GM12878 (cell line): Measurements from ENCODE around the gene ST6GALNAC3. TPM values are rescaled to one million over a fixed set of nuclear protein-coding genes. Genes with fewer than 3 reads are reported as not detected.

Source experiments
- ATAC-seq: fragments of 200-7000 bp; cut with Tn5 transposase; 3 replicates; pipeline ENCODE4 v1.9.1; 2020; ENCODE audit warnings: mild to moderate bottlenecking, moderate library complexity
- BruUV-seq: library from RNA; stranded (reverse); fragments of 400-500 nt; replicated peaks from 2 replicates; lab custom pipeline; 2021; lab: Mats Ljungman, UMichigan
- CTCF ChIA-PET: fragments of 300-600 bp; sonication (Branson Sonifier 250); formaldehyde crosslinking; extraction: SDS; loops from one replicate; lab custom pipeline; 2021; ENCODE audit warnings: inconsistent platforms; lab: Yijun Ruan, JAX
- POLR2A ChIA-PET: fragments of 350-600 bp; formaldehyde crosslinking; extraction: SDS; loops from one replicate; lab custom pipeline; 2021; ENCODE audit warnings: inconsistent platforms; lab: Charles Lee
- RAD21 ChIA-PET: fragments of 300-600 bp; sonication (Branson Sonifier 250); formaldehyde crosslinking; loops from one replicate; lab custom pipeline; 2023; ENCODE audit warnings: antibody characterized with exemption; ENCODE audit not compliant: unreplicated experiment; lab: Charles Lee
- SMC1A ChIA-PET: fragments of 300-600 bp; sonication (Branson Sonifier 250); formaldehyde crosslinking; loops from one replicate; lab custom pipeline; 2023; ENCODE audit not compliant: unreplicated experiment, uncharacterized antibody; lab: Charles Lee
- DNase-seq: peaks from one replicate; pipeline ENCODE4 v3.0.0-alpha.2; 2011; ENCODE audit warnings: low read depth, low spot score
- FAIRE-seq: peaks from 3 replicates; lab custom pipeline; 2011; peaks lifted over from hg19 to GRCh38; lab: Jason Lieb, UNC
- H2AFZ ChIP-seq: 2 replicates; pipeline ENCODE4 v1.6.0; 2011; ENCODE audit warnings: low read depth, low read length, control low read depth; ENCODE audit not compliant: control insufficient read depth
- H3K27ac ChIP-seq: 2 replicates; pipeline ENCODE4 v1.5.1; 2011; ENCODE audit warnings: control low read depth; ENCODE audit not compliant: control insufficient read depth, insufficient read depth
- H3K27me3 ChIP-seq, 2 experiments: replicated peaks in 1 of 2; 2 replicates each; pipeline versions ENCODE4 v1.6.0 to v1.6.1; 2011; ENCODE audit warnings: low read length in 1 of 2; ENCODE audit not compliant: control insufficient read depth in 2 of 2, insufficient read depth in 2 of 2
- H3K36me3 ChIP-seq, 2 experiments: 2 replicates each; pipeline ENCODE4 v1.5.1; 2011; ENCODE audit warnings: low read length in 1 of 2; ENCODE audit not compliant: control insufficient read depth in 2 of 2, insufficient read depth in 2 of 2
- H3K4me1 ChIP-seq: 2 replicates; pipeline ENCODE4 v1.6.1; 2011; ENCODE audit warnings: mild to moderate bottlenecking, low read length, moderate library complexity, mixed read lengths; ENCODE audit not compliant: control insufficient read depth, insufficient read depth
- H3K4me2 ChIP-seq: 2 replicates; pipeline ENCODE4 v1.6.0; 2011; ENCODE audit warnings: control low read depth; ENCODE audit not compliant: control insufficient read depth, insufficient read depth
- H3K4me3 ChIP-seq: fragments of 200-600 bp; sonication (generic); 2 replicates; pipeline ENCODE4 v1.5.1; 2016
- H3K79me2 ChIP-seq: 2 replicates; pipeline ENCODE4 v1.6.0; 2011; ENCODE audit warnings: low read length; ENCODE audit not compliant: control insufficient read depth, insufficient read depth
- H3K9ac ChIP-seq: 2 replicates; pipeline ENCODE4 v1.8.0; 2011; ENCODE audit warnings: low read length, control low read depth, mixed read lengths; ENCODE audit not compliant: control insufficient read depth, insufficient read depth
- H3K9me3 ChIP-seq: replicated peaks from 3 replicates; pipeline ENCODE4 v1.5.1; 2011; ENCODE audit warnings: mild to moderate bottlenecking, low read length; ENCODE audit not compliant: control insufficient read depth, insufficient read depth
- H4K20me1 ChIP-seq: 2 replicates; pipeline ENCODE4 v1.6.0; 2011; ENCODE audit not compliant: control insufficient read depth, insufficient read depth
- CBX5 ChIP-seq: sonication (generic); IDR thresholded peaks from 2 replicates; pipeline ENCODE4 v1.6.1; 2016; ENCODE audit warnings: low read depth, moderate library complexity, mild to moderate bottlenecking, inconsistent platforms
- CHD1 ChIP-seq: IDR thresholded peaks from 2 replicates; pipeline ENCODE4 v1.6.1; 2012; ENCODE audit warnings: low read depth, low read length, improper control_type of control experiment
- CREB1 ChIP-seq: IDR thresholded peaks from 2 replicates; pipeline ENCODE4 v1.6.1; 2012; ENCODE audit warnings: low read depth, mild to moderate bottlenecking, inconsistent platforms
- E4F1 ChIP-seq: fragments of 450-650 bp; IDR thresholded peaks from 2 replicates; pipeline ENCODE4 v1.6.1; 2018; ENCODE audit warnings: borderline replicate concordance, mild to moderate bottlenecking; ENCODE audit not compliant: partially characterized antibody
- ELK1 ChIP-seq: IDR thresholded peaks from 2 replicates; pipeline ENCODE4 v1.6.1; 2012; ENCODE audit warnings: low read depth, low read length, improper control_type of control experiment
- EP300 ChIP-seq, 2 experiments: fragments of 150-350 bp in 1 of 2; IDR thresholded peaks; 2 replicates each; pipeline ENCODE4 v1.6.1; 2011 to 2012; ENCODE audit warnings: low read depth in 2 of 2, low read length in 2 of 2, borderline replicate concordance in 1 of 2, improper control_type of control experiment in 1 of 2, inconsistent platforms in 1 of 2; ENCODE audit not compliant: control insufficient read depth in 1 of 2
- NFIC ChIP-seq: IDR thresholded peaks from 2 replicates; pipeline ENCODE4 v1.6.1; 2012; ENCODE audit warnings: low read depth, mild to moderate bottlenecking, inconsistent platforms, low read length, moderate library complexity
- NFXL1 ChIP-seq: fragments of 450-650 bp; IDR thresholded peaks from 2 replicates; pipeline ENCODE4 v1.6.1; 2017; ENCODE audit warnings: antibody characterized with exemption, mild to moderate bottlenecking, borderline replicate concordance
- NR2C2 ChIP-seq: IDR thresholded peaks from 2 replicates; pipeline ENCODE4 v1.6.1; 2011; ENCODE audit warnings: borderline replicate concordance, low read depth; ENCODE audit not compliant: control insufficient read depth, insufficient read length
- SUPT20H ChIP-seq: IDR thresholded peaks from 2 replicates; pipeline ENCODE4 v1.6.1; 2011; ENCODE audit warnings: low read depth, mild to moderate bottlenecking, low read length, moderate library complexity, borderline replicate concordance; ENCODE audit not compliant: control insufficient read depth
- ZBTB11 ChIP-seq: fragments of 450-650 bp; formaldehyde crosslinking; IDR thresholded peaks from 2 replicates; pipeline ENCODE4 v1.5.0; 2022; ENCODE audit warnings: mild to moderate bottlenecking, missing genetic modification characterization
- ZNF687 ChIP-seq: fragments of 450-650 bp; IDR thresholded peaks from 2 replicates; pipeline ENCODE4 v1.6.1; 2017; ENCODE audit warnings: mild to moderate bottlenecking, moderate library complexity
- WGBS: methylation state at CpG from one replicate; pipeline ENCODE4 v1.1.6; 2016; ENCODE audit warnings: low lambda C conversion rate; ENCODE audit not compliant: insufficient replicate concordance, insufficient coverage; ENCODE audit errors: missing lambda C conversion rate; 5-methylcytosine and 5-hydroxymethylcytosine counted together
- in situ Hi-C: fragments of 300-500 bp; cut with MboI; formaldehyde crosslinking; loops from 9 replicates; pipeline ENCODE4 v1.14.3; 2018; ENCODE audit warnings: mixed read lengths
- intact Hi-C: fragments of 100-400 bp; cut with micrococcal nuclease; formaldehyde crosslinking; loops from one replicate; pipeline ENCODE4 v1.14.2; 2022; ENCODE audit not compliant: unreplicated experiment
- polyA plus RNA-seq, 11 experiments: library from polyadenylated mRNA; depleted of rRNA in 4 of 11; unstranded in 6 of 11; stranded (reverse) in 5 of 11; fragments of >200 nt; fragmentation: Nextera tagmentation in 4 of 11; fragmentation: Illumina TruSeq in 1 of 11; extraction: Ambion mirVana in 4 of 11; extraction: Trizol in 1 of 11; gene quantifications; 1 replicate in 1 of 11; 2 replicates in 10 of 11; pipeline versions ENCODE4 v1.2.1 to v1.2.3, GENCODE V29; 2011 to 2016; ENCODE audit warnings: inconsistent platforms in 2 of 11, missing spikeins in 2 of 11, low read depth in 1 of 11
- total RNA-seq, 4 experiments: library from RNA; depleted of rRNA in 3 of 4; stranded (reverse); fragments of >200 nt in 3 of 4; fragmentation: Illumina TruSeq in 1 of 4; extraction: Trizol in 1 of 4; gene quantifications; 2 replicates each; pipeline versions ENCODE4 v1.2.1 to v1.2.3, GENCODE V29; 2013 to 2021

ST6GALNAC3 gene
- total and polyA plus RNA-seq, 10 of the 15 experiments (the other 5 are each of a cell fraction or from before 2014, with no cell fraction given): 0.04 to 0.68 (median 0.18) TPM; not detected in 3

- Histone ChIP-seq H4K20me1 (no peaks in the 10 kb centered on the region), H3K4me1 (no peaks in the 10 kb centered on the region), H3K9me3 (no peaks in the 10 kb centered on the region), H3K36me3 (no peaks in the 10 kb centered on the region), H2AFZ (no peak overlapping the region), H3K4me3 (no peak overlapping the region), H3K9ac (no peak overlapping the region), H3K4me2 (no peak overlapping the region), H3K79me2 (no peaks in the 10 kb centered on the region), H3K27me3 (no peaks in the 10 kb centered on the region), H3K27ac (no peak overlapping the region)
- no peak for TF ChIP-seq NR2C2
- no peak for TF ChIP-seq NFXL1
- TF ChIP-seq CHD1: no peak
- no peak for TF ChIP-seq CBX5
- no peak for TF ChIP-seq CREB1
- TF ChIP-seq E4F1: no peak
- TF ChIP-seq SUPT20H: no peak
- TF ChIP-seq ELK1: no peak
- no peak for TF ChIP-seq NFIC
- no peak for TF ChIP-seq ZBTB11 (CRISPR knock-in tag)
- no peak for TF ChIP-seq ZNF687
- no peak for TF ChIP-seq EP300 (IDR thresholded peaks at IDR 0.05; ENCODE audit: borderline replicate concordance in 1 of 2, control insufficient read depth in 1 of 2, low read depth in 2 of 2, low read length in 2 of 2)
- 13% methylated on average over 3 of the region's 3 CpGs for WGBS
- in situ Hi-C loops: no loop called here
- FAIRE-seq: no peak
- SMC1A ChIA-PET: interaction anchor here (1.1 to 2.0 kb wide), 2 partner anchors 9 to 67 kb away, joined by 3 to 10 read pairs; no protein-coding TSS in a partner anchor
- CTCF ChIA-PET: no interaction called here
- POLR2A ChIA-PET: no interaction called here
- intact Hi-C loops: no loop called here
- ATAC-seq: no peak
- BruUV-seq: no TSS peak
- RAD21 ChIA-PET: no interaction called here
- no peak for DNase-seq
Measured at GRCh38 chr1:76227621-76228020, 153.1 kb downstream of the ST6GALNAC3 start.
